HFFc6 (cell line): ENCODE results near the gene CD47. TPM values are rescaled to one million over a fixed set of nuclear protein-coding genes. Genes with fewer than 3 reads are reported as not detected.

Source experiments
- DNase-seq: peaks from one replicate; pipeline ENCODE4 v3.0.0-alpha.2; 2018
- H3K27ac Mint-ChIP-seq: 2 replicates; pipeline ENCODE4 v1.8.0; 2020; ENCODE audit warnings: mild to moderate bottlenecking, mixed read lengths
- H3K27me3 Mint-ChIP-seq: 2 replicates; pipeline ENCODE4 v1.8.0; 2021; ENCODE audit warnings: mild to moderate bottlenecking, moderate library complexity, mixed read lengths; ENCODE audit not compliant: insufficient read depth
- H3K36me3 Mint-ChIP-seq: 2 replicates; pipeline ENCODE4 v1.8.0; 2021; ENCODE audit warnings: low read depth, mixed read lengths
- H3K4me1 Mint-ChIP-seq: 2 replicates; pipeline ENCODE4 v1.8.0; 2020; ENCODE audit warnings: low read depth, mixed read lengths
- H3K4me3 Mint-ChIP-seq: 2 replicates; pipeline ENCODE4 v1.8.0; 2020; ENCODE audit warnings: mild to moderate bottlenecking, moderate library complexity, mixed read lengths
- H3K9me3 Mint-ChIP-seq: 2 replicates; pipeline ENCODE4 v1.8.0; 2020; ENCODE audit warnings: mild to moderate bottlenecking, mixed read lengths
- total RNA-seq, 6 experiments: library from RNA; stranded (reverse); fragmentation: NEBNext Ultra II Directional; extraction: Animal tissue kit (Norgen Biotek cat#: 25700); gene quantifications; 2 replicates in 1 of 6; 3 replicates in 5 of 6; pipeline ENCODE4 v1.2.3, GENCODE V29; 2021
- TF ChIP-seq, protein P1 (sequence below): fragments of 200-600 bp; sonication (generic); IDR thresholded peaks from 2 replicates; pipeline ENCODE4 v1.5.0; 2021; ENCODE audit warnings: antibody characterized with exemption, mild to moderate bottlenecking

The CD47 gene
- total RNA-seq, 6 experiments from 2014 or later: 68.3 to 89.5 (median 77.1) TPM

GRCh38 chr3:108122276-108122675 lies 31.4 kb upstream of the CD47 start:
- H3K27ac Mint-ChIP-seq: no peak overlapping the region
- H3K4me3 Mint-ChIP-seq: no peak overlapping the region
- no peak for DNase-seq
- peaks cover 12% of the 10 kb centered on the region for H3K4me1 Mint-ChIP-seq
- H3K27me3 Mint-ChIP-seq: peaks cover 3% of the 10 kb centered on the region
- no peaks in the 10 kb centered on the region for H3K9me3 Mint-ChIP-seq
- TF ChIP-seq, protein P1, sequence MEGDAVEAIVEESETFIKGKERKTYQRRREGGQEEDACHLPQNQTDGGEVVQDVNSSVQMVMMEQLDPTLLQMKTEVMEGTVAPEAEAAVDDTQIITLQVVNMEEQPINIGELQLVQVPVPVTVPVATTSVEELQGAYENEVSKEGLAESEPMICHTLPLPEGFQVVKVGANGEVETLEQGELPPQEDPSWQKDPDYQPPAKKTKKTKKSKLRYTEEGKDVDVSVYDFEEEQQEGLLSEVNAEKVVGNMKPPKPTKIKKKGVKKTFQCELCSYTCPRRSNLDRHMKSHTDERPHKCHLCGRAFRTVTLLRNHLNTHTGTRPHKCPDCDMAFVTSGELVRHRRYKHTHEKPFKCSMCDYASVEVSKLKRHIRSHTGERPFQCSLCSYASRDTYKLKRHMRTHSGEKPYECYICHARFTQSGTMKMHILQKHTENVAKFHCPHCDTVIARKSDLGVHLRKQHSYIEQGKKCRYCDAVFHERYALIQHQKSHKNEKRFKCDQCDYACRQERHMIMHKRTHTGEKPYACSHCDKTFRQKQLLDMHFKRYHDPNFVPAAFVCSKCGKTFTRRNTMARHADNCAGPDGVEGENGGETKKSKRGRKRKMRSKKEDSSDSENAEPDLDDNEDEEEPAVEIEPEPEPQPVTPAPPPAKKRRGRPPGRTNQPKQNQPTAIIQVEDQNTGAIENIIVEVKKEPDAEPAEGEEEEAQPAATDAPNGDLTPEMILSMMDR: no peak
- no peaks in the 10 kb centered on the region for H3K36me3 Mint-ChIP-seq

GRCh38 chr3:108119398-108120104 lies 28.7 kb upstream of the CD47 start:
- H3K36me3 Mint-ChIP-seq: no peaks in the 10 kb centered on the region
- DNase-seq: no peak
- H3K4me1 Mint-ChIP-seq: peaks cover 14% of the 10 kb centered on the region
- H3K9me3 Mint-ChIP-seq: no peaks in the 10 kb centered on the region
- peaks cover 6% of the 10 kb centered on the region for H3K27me3 Mint-ChIP-seq
- TF ChIP-seq, protein P1: no peak
- H3K4me3 Mint-ChIP-seq: no peak overlapping the region
- H3K27ac Mint-ChIP-seq: no peak overlapping the region

DNA sequence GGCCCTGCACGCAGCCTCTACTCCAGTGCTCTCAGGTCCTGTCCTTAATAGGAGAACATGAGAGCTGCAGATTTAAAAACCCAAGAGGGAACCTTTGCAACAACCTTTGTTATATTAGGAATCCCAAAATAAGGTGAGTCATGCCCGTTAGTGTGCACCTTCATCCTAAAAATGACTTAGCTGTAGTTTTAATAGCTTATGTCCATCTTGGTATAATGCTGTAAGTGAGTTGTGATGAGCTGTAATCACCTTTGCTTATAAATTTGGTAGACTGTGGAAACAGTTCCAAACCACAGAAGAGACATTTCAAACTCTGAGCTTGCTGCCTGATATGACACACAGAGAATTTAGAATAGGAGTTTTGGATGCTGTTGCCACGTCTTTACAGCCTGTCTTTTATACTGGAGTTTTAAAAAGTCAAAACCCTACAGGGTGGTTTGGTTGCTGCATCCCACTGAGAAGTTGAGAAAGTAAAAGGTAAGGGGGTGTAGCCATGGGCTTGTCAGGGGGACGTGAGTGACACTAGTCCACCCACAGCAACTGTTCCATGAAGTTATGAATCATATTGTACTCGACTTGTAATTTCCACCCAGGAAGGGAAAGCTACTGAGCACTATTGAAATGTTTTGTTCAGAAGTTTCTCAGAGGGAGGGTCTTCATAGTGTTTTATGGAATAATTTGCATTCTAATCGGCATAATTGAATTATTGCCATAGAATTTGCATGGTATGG lies 27.4 kb upstream of the CD47 start:
- H3K27me3 Mint-ChIP-seq: peaks cover 7% of the 10 kb centered on the region
- H3K4me1 Mint-ChIP-seq: peaks cover 14% of the 10 kb centered on the region
- H3K27ac Mint-ChIP-seq: no peak overlapping the region
- no peak overlapping the region for H3K4me3 Mint-ChIP-seq
- TF ChIP-seq, protein P1: no peak
- H3K9me3 Mint-ChIP-seq: no peaks in the 10 kb centered on the region
- H3K36me3 Mint-ChIP-seq: no peaks in the 10 kb centered on the region
- no peak for DNase-seq

GRCh38 chr3:108117241-108117775 lies 26.5 kb upstream of the CD47 start:
- Mint-ChIP-seq H3K27ac (no peak overlapping the region), H3K4me1 (peaks cover 14% of the 10 kb centered on the region), H3K36me3 (no peaks in the 10 kb centered on the region), H3K27me3 (peaks cover 7% of the 10 kb centered on the region; the same call in 1 of the 2 replicates), H3K9me3 (no peaks in the 10 kb centered on the region), H3K4me3 (no peak overlapping the region)
- no peak for DNase-seq
- TF ChIP-seq, protein P1: no peak

DNA sequence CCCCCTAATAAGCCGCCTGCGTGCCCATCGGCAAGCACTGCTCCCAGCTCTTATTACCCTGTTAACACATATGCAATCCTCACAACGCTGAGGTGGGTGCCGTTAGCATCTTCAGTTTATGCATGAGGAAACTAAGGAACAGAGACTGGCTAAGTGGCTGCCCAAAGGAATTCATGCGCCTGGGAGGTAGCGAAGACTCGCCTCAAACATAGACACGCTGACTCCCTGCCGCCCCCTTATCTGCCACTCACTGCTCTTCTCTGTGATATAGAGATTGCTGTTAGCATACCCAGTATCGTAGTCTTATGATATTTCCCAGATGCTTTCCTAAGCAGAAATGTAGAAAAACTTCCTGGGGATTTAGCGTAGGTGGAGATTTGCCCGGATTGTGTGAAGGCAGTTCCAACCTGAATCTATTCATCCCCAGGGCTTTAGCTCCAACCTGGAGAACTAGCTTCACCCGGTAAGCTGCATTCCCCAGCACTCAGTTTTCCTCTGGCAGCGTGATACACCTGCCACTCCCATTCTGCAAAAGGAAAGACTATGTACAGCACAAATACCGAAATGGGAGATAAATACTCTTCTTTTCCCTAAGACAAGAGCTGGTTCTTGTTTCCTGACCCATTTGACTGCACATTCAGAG lies 23.7 kb upstream of the CD47 start:
- no peak overlapping the region for H3K4me3 Mint-ChIP-seq
- no peak overlapping the region for H3K27ac Mint-ChIP-seq

More for the DNA sequence above, 23.7 kb upstream of the CD47 start:
- peaks cover 14% of the 10 kb centered on the region for H3K4me1 Mint-ChIP-seq
- H3K9me3 Mint-ChIP-seq: no peaks in the 10 kb centered on the region
- TF ChIP-seq, protein P1: no peak
- DNase-seq: no peak
- peaks cover 4% of the 10 kb centered on the region; the same call in 1 of the 2 replicates for H3K27me3 Mint-ChIP-seq
- H3K36me3 Mint-ChIP-seq: no peaks in the 10 kb centered on the region
